GM21515 (cell line): ENCODE results near the gene DLG2.
"Not testable (repeated sequence)": the region's sequence is repeated elsewhere in the genome, so short reads cannot be mapped to it uniquely, and the experiment has no call there.

Experiments
- ATAC-seq: cut with Tn5 transposase; IDR thresholded peaks from one replicate; pipeline ENCODE4 v1.9.1; 2021; ENCODE audit not compliant: unreplicated experiment

DLG2 gene

DNA sequence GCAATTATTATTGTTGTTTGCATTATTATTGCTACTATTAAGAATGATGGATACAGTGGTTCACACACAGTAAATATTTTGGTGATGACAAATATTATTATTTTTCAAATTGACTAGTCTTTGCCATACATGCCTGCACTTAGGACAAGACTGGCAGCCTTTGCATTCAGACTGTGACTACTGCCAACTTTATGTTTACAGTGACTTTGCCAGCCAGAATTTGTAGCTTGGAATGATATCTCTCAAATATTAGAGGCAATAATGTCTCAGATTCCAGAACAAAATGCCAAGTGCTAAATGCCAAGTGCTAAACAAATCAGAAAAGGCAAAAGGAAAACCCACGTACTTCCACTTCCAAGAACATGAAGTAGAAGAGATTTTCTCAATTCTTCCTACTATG, 823.1 kb downstream of the DLG2 start:
- ATAC-seq, result no peak

DNA sequence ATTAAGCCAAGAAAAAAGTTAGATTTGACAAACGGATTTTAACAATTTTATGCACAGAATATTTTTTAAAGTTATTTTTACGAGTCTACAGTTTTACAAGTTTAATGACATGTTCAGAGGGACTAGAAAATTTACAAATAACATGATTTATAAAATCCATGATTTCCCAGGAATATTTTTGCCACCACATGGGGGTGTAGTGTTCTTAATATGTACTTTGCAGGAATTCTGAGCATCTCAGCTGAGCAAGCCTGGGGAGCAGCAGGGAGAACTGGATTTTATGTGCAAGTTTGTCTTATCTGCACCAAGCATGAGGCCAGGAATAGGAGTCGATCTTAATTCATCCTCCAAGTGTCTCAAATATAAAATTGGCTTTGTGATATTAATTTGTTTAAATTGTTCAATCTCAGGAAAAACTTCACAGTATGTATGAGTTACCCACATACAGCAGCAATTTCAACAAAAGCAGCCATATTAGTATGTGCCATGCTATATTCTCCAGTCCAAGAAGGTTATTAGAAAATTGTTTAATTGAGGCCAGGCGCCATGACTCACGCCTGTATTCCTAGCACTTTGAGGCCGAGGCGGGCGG, 826.3 kb downstream of the DLG2 start:
- ATAC-seq, result no peak

DNA sequence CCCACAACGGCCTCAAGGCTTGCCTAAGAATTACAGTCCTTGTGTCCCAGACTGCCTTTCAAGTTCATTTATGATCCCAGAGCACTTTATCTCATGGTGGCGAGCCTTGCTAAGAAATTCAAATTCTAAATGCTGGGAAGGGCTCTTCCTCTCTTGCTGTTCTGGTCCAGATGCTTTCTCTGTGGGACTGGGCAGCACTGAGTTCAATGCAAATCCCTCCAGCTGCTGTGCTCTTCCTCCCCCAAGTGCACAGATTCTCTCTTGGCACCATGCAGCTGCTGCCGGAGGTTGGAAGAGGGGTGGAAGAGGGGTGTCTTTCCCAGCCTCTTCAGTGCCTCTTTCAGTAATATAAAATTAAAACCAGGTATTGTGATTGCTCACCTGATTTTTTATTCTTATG, 828.0 kb downstream of the DLG2 start:
- ATAC-seq, result no peak

DNA sequence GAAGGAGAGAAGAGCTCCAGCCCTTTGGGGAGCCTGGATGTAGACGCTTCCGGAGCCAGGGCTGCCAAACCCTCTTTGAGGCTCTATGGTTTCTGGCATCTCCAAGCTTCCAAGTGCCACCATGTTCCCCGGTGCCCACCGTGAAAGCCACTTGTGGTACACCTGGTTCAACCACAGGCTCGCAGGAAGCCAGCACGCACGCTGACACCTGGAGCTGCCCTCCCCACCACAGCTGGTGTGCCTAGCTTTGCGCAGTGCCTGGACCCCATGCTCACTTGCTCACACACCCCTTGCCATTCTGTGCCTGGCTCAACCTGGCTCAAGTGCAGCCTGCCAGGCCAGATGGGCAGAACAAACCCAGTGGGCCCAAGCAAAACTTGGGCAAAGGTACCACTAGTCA, 831.4 kb downstream of the DLG2 start:
- ATAC-seq, result no peak

DNA sequence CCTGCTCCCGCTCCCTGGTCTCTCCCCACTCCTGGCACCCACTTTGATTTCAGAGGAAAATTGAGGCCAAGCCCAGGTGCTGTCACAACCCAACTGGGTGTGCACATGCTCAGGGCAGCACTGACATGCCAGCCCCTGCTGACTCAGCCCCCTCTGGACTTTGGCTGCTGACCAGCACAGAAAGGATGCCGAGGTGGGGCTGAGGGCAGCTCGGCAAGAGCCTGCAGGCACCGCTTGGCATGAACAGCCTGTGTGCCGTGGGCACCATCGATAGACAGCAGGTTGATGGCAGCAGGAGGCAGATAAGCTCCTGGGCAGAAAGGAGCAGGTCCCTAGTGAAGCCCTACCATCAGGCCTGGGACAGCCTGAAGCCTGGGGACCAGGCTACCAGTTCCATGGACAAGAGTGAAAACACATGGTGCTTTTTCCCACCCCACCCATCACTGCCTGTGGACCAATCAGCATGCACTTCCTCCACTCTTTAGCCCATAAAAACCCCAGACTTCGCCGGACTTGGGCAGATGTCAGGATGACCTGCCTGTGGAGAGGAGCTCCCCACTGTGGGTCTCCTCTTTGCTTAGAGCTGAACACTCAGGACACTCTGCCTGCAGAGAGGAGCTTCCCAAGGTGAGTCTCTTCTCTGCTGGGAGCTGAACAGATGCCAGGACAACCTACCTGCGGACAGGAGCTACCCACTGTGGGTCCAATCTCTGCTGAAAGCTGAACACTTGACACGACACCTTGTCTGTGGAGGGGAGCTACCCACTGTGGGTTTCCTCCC, 832.3 kb downstream of the DLG2 start:
- ATAC-seq, result no peak

GRCh38 chr11:84793318-84793717, 833.8 kb downstream of the DLG2 start:
- no peak for ATAC-seq

GRCh38 chr11:84790849-84791427, 836.2 kb downstream of the DLG2 start:
- no peak for ATAC-seq

DNA sequence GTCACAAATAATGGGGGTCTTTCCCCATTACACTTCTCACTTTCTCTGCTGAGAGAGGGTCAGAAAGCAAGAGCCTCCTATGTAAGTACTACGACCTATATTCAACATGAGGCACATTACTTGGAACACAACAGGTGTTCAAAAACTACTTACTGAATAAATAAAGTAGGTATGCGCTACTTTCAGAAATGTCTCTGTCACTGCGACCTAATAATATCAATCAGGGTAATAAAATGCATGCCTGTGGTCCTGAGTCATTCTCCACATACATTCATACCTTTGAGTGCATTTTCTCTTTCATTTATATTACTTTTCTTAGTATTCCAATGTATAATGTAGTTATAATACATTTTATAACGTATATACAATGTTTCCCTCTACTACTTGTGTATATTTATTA, 838.9 kb downstream of the DLG2 start:
- no peak for ATAC-seq

DNA sequence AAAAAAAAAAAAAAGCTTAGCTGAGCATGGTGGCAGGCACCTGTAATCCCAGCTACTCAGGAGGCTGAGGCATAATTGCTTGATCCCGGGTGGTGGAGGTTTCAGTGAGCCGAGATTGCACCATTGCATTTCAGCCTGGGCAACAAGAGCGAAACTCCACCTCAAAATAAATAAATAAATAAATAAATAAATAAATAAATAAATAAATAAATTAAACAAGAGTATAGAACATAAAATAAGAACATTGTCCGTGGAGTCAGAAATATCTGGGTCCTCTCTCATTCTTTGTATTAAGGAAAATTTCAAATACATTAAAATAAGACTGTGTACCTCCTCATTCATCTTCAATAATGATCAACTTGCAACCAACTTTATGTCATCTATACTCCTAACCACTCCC, 843.0 kb downstream of the DLG2 start:
- not testable (repeated sequence) for ATAC-seq

DNA sequence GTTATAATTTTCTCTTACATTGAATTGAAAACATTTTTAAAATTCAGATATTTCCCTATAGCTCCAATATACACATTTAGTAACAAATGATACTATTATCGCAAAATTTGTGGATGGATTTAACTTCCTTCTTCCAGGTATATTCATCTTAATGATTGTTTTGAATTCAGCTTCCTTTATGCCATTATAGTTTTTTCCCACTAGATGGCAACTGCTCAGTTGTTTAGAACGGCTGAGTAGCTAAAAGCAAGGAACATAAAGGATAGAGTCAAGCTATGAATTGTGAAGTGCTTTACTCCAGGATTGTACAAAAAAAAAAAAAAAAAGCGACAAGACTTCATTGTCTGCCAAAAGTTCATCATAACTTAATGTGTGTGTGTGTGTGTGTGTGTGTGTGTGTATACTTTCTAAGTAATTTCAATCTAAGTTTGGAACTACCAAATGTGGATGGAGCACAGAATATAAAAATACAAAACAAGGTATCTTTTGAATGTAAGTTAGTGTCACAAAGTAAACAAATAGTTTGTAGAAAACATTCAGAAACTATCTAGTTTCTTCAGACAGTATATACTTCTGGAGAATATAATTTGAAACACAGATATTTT, 846.4 kb downstream of the DLG2 start:
- ATAC-seq, result no peak

DNA sequence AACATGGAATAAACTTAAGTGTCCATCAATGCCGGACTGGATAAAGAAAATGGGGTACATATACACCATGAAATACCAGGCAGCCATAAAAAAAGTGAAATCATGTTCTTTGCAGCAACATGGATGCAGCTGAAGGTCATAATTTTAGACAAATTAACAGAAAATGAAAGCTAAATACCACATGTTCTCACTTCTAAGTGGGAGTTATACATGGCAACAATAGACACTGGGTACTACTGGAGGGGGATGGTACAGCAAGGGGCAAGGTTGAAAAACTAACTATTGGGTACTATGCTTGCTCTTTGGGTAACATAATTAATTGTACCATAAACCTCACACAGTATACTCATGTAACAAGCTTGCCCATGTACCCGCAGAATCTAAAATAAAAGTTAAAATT, 851.6 kb downstream of the DLG2 start:
- no peak for ATAC-seq

DNA sequence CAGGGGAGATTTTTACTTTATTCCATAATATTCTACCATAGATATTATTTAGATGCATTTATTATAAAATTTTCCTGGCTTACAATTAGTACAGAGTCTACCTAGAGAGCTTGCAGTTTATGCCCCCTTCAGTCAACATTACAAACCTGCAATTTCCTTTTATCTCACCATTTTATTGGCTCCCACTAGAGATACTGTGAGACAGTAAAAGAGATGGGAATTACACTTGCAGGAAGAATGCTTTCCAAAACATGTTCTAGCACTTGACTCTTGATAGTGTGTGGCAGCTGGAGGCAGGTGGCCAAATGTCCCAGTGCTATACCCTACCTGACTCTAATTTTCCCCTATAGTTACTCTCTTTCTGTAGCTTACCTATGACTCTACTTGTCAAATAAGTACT, 863.2 kb downstream of the DLG2 start:
- ATAC-seq, result no peak

- no peak for ATAC-seq
Observed at GRCh38 chr11:84757711-84758110, 869.4 kb downstream of the DLG2 start.

DNA sequence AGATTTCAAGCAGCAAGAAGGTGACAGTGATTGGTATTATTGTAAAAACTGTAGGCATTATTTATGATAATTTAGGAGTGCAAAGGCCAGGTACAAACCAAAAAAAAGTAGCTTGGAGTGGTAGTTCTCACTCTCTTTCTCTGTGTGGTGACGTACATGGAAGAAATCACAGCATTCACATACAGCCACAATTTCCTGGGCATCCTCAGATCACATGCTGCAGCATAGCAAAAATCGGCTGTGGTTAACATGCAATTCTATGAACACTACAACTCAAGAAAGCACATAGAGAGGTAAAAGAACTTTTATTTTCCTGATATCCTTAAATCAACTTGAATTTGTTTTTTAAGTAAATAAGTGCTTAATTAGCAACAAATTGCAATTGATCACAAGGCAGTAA, 875.8 kb downstream of the DLG2 start:
- ATAC-seq, result no peak

- ATAC-seq, result no peak
Observed at GRCh38 chr11:84747871-84748270, 879.3 kb downstream of the DLG2 start.

GRCh38 chr11:84740050-84740449, 887.1 kb downstream of the DLG2 start:
- no peak for ATAC-seq

GRCh38 chr11:84724256-84724655, 902.9 kb downstream of the DLG2 start:
- no peak for ATAC-seq

GRCh38 chr11:84722583-84723108, 904.5 kb downstream of the DLG2 start:
- ATAC-seq, result no peak

DNA sequence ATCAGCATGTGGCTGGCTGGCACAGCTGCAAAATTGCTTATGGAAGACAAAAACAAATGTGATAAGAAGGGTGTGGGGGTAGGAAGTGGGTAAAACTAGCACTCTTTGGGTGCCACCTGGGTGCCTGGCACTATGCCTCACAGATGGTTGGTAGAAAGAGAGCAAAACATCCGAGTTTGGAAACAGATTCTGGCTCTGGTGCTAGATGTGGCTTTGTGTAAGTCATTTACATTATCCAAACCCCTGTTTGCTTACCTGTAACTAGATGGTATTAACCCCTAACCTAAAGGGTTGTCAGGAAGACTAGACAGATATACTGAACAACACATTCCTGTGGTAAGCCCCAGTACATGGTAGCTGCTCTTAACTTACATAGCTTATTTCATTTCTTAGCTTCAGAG, 905.6 kb downstream of the DLG2 start:
- ATAC-seq, result no peak

DNA sequence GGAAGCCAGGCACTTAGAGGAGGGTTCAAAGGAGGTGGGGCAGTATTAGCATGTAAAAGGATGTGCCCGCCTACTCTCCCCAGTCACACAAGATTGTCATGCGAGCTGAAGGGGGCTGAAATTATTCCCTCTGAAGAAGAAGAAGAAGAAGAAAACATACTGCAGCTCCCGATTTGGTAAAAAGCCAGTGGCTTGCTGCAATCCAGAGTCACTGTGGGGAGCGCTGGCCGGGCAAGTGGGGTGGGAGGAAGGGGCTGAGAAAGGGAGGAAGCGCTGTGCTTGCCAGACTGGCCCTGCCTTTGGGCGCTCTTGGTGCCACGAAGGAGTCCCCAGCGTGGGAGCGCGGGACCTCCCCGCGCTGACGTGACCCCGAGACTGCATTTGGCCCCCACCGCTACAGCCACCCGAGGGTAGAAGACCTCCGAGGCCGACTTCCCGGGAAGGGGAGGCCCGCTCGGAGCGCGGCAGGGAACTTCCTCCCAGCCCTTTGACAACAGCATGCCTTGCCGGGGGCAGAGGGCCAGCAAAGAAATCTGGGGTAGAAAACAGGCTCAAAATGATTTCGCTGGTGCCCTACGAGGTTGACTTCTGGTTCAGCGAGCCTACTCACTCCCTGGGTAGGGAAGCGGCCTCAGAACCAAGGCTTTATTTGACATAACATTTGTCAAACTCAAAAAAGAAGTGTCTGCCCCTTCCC, 906.3 kb downstream of the DLG2 start:
- no peak for ATAC-seq

- no peak for ATAC-seq
Observed at GRCh38 chr11:84719935-84720577, 907.1 kb downstream of the DLG2 start.
